ENCODE results near the gene ELOVL6.

DNA sequence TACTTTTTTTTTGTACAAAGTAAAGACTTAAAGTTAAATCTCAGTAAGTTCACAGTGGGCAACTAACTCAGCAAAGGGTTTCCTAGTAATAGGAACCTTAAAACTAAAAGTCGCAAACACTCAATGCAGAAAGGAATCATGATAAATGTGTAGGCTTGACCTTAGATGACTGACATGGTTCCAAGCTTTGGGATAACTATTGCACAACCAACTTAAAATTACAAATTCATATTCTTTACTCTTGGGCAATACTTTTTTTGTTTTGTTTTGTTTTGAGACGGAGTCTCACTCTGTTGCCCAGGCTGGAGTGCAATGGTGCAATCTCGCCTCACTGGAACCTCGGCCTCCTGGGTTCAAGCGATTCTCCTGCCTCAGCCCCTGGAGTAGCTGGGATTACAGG is 8.2 kb downstream of the ELOVL6 start:
- TF ChIP-seq FOXM1 (IDR thresholded peaks at IDR 0.05; ENCODE audit: low read depth) (no peak), FOXM1 (CRISPR knock-in tag; IDR thresholded peaks at IDR 0.05; ENCODE audit: low read depth) (no peak), ZNF121 (CRISPR knock-in tag; conservative IDR thresholded peaks at IDR 0.05) (no peak), RFX5 (IDR thresholded peaks at IDR 0.05; ENCODE audit: low read depth, low read length) (no peak), ARHGAP35 (IDR thresholded peaks at IDR 0.05; ENCODE audit: partially characterized antibody) (no peak)
- TF ChIP-seq, protein P1, sequence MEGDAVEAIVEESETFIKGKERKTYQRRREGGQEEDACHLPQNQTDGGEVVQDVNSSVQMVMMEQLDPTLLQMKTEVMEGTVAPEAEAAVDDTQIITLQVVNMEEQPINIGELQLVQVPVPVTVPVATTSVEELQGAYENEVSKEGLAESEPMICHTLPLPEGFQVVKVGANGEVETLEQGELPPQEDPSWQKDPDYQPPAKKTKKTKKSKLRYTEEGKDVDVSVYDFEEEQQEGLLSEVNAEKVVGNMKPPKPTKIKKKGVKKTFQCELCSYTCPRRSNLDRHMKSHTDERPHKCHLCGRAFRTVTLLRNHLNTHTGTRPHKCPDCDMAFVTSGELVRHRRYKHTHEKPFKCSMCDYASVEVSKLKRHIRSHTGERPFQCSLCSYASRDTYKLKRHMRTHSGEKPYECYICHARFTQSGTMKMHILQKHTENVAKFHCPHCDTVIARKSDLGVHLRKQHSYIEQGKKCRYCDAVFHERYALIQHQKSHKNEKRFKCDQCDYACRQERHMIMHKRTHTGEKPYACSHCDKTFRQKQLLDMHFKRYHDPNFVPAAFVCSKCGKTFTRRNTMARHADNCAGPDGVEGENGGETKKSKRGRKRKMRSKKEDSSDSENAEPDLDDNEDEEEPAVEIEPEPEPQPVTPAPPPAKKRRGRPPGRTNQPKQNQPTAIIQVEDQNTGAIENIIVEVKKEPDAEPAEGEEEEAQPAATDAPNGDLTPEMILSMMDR (IDR thresholded peaks at IDR 0.05 in 2 of 3, conservative IDR thresholded peaks at IDR 0.05 in 1 of 3; ENCODE audit: insufficient read depth in 2 of 3, low read depth in 1 of 3, low read length in 3 of 3), result no peak
- TF ChIP-seq, protein P2, sequence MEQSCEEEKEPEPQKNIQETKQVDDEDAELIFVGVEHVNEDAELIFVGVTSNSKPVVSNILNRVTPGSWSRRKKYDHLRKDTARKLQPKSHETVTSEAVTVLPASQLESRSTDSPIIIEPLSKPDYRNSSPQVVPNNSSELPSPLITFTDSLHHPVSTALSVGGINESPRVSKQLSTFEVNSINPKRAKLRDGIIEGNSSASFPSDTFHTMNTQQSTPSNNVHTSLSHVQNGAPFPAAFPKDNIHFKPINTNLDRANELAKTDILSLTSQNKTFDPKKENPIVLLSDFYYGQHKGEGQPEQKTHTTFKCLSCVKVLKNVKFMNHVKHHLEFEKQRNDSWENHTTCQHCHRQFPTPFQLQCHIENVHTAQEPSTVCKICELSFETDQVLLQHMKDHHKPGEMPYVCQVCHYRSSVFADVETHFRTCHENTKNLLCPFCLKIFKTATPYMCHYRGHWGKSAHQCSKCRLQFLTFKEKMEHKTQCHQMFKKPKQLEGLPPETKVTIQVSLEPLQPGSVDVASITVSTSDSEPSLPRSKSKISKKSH (CRISPR knock-in tag; IDR thresholded peaks at IDR 0.05), result no peak
- TF ChIP-seq, protein P3, sequence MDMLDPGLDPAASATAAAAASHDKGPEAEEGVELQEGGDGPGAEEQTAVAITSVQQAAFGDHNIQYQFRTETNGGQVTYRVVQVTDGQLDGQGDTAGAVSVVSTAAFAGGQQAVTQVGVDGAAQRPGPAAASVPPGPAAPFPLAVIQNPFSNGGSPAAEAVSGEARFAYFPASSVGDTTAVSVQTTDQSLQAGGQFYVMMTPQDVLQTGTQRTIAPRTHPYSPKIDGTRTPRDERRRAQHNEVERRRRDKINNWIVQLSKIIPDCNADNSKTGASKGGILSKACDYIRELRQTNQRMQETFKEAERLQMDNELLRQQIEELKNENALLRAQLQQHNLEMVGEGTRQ (CRISPR knock-in tag; IDR thresholded peaks at IDR 0.05), result no peak
- TF ChIP-seq, protein P4, sequence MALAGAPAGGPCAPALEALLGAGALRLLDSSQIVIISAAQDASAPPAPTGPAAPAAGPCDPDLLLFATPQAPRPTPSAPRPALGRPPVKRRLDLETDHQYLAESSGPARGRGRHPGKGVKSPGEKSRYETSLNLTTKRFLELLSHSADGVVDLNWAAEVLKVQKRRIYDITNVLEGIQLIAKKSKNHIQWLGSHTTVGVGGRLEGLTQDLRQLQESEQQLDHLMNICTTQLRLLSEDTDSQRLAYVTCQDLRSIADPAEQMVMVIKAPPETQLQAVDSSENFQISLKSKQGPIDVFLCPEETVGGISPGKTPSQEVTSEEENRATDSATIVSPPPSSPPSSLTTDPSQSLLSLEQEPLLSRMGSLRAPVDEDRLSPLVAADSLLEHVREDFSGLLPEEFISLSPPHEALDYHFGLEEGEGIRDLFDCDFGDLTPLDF (CRISPR knock-in tag; IDR thresholded peaks at IDR 0.05), result no peak
- TF ChIP-seq, protein P5, sequence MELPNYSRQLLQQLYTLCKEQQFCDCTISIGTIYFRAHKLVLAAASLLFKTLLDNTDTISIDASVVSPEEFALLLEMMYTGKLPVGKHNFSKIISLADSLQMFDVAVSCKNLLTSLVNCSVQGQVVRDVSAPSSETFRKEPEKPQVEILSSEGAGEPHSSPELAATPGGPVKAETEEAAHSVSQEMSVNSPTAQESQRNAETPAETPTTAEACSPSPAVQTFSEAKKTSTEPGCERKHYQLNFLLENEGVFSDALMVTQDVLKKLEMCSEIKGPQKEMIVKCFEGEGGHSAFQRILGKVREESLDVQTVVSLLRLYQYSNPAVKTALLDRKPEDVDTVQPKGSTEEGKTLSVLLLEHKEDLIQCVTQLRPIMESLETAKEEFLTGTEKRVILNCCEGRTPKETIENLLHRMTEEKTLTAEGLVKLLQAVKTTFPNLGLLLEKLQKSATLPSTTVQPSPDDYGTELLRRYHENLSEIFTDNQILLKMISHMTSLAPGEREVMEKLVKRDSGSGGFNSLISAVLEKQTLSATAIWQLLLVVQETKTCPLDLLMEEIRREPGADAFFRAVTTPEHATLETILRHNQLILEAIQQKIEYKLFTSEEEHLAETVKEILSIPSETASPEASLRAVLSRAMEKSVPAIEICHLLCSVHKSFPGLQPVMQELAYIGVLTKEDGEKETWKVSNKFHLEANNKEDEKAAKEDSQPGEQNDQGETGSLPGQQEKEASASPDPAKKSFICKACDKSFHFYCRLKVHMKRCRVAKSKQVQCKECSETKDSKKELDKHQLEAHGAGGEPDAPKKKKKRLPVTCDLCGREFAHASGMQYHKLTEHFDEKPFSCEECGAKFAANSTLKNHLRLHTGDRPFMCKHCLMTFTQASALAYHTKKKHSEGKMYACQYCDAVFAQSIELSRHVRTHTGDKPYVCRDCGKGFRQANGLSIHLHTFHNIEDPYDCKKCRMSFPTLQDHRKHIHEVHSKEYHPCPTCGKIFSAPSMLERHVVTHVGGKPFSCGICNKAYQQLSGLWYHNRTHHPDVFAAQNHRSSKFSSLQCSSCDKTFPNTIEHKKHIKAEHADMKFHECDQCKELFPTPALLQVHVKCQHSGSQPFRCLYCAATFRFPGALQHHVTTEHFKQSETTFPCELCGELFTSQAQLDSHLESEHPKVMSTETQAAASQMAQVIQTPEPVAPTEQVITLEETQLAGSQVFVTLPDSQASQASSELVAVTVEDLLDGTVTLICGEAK (IDR thresholded peaks at IDR 0.05), result no peak
- TF ChIP-seq, protein P5 (CRISPR knock-in tag; IDR thresholded peaks at IDR 0.05), result no peak
